ENCODE results near the gene NDFIP1.
A peak's percentile ranks its signal among the peaks of the same experiment; 100 is the strongest.

Gene NDFIP1

GRCh38 chr5:142104491-142104890 is 4.1 kb upstream of the NDFIP1 start:
- no peak for DNase-seq (ENCODE audit: low spot score)
- ChIA-PET POLR2A (ENCODE audit: low non-redundant PET) (no interaction called here), CTCF (no interaction called here)
- TF ChIP-seq CTCF (conservative IDR thresholded peaks at IDR 0.05; ENCODE audit: low read depth) = no peak
- H3K27ac ChIP-seq = no peak overlapping the region

- no peak overlapping the region for H3K27ac ChIP-seq
- DNase-seq (ENCODE audit: low spot score) = no peak
- no peak for TF ChIP-seq CTCF (conservative IDR thresholded peaks at IDR 0.05; ENCODE audit: low read depth)
- ChIA-PET POLR2A (ENCODE audit: low non-redundant PET) (no interaction called here), CTCF (interaction anchor here (0.6 to 1.0 kb wide), 2 partner anchors 91 to 406 kb away, joined by 3 to 5 read pairs; no protein-coding TSS in a partner anchor)
These were observed 2.5 kb upstream of the NDFIP1 start for GRCh38 chr5:142106061-142106460.

GRCh38 chr5:142107036-142107735 is 1.4 kb upstream of the NDFIP1 start:
- ChIA-PET POLR2A (ENCODE audit: low non-redundant PET) (interaction anchor here (0.6 kb wide), 2 partner anchors 10 to 23 kb away, joined by 3 read pairs; no protein-coding TSS in a partner anchor), CTCF (interaction anchor here (0.6 to 1.2 kb wide), 2 partner anchors 14 to 57 kb away, joined by 3 read pairs; no protein-coding TSS in a partner anchor)
- no peak overlapping the region for H3K27ac ChIP-seq
- TF ChIP-seq CTCF (conservative IDR thresholded peaks at IDR 0.05; ENCODE audit: low read depth) = no peak
- no peak for DNase-seq (ENCODE audit: low spot score)

GRCh38 chr5:142107736-142108431 is 695 bp upstream of the NDFIP1 start:
- POLR2A ChIA-PET (ENCODE audit: low non-redundant PET) = interaction anchor here (0.6 kb wide), 2 partner anchors 11 to 23 kb away, joined by 3 read pairs; no protein-coding TSS in a partner anchor
- no peak for TF ChIP-seq CTCF (conservative IDR thresholded peaks at IDR 0.05; ENCODE audit: low read depth)
- no peak for DNase-seq (ENCODE audit: low spot score)
- peak overlapping the region; percentile 90 for H3K27ac ChIP-seq
- CTCF ChIA-PET = interaction anchor here (0.6 to 1.2 kb wide), 2 partner anchors 15 to 57 kb away, joined by 3 read pairs; no protein-coding TSS in a partner anchor

GRCh38 chr5:142109331-142110045 is 909 bp downstream of the NDFIP1 start:
- TF ChIP-seq CTCF (conservative IDR thresholded peaks at IDR 0.05; ENCODE audit: low read depth) = no peak
- peak; percentile 38 for DNase-seq (ENCODE audit: low spot score)
- CTCF ChIA-PET = interaction anchor here (1.0 to 1.2 kb wide), 2 partner anchors 140 to 440 kb away, joined by 3 read pairs; partner anchors contain the start of gene RNF14
- peak overlapping the region; percentile 90 for H3K27ac ChIP-seq
- POLR2A ChIA-PET (ENCODE audit: low non-redundant PET) = no interaction called here

- DNase-seq (ENCODE audit: low spot score) = peak; percentile 36
- no peak overlapping the region for H3K27ac ChIP-seq
- peak; percentile 29 for TF ChIP-seq CTCF (conservative IDR thresholded peaks at IDR 0.05; ENCODE audit: low read depth)
- CTCF ChIA-PET = interaction anchor here (0.7 to 1.0 kb wide), 4 partner anchors 50 to 543 kb away, joined by 3 to 10 read pairs (median 4); partner anchors contain the start of gene RNF14
- POLR2A ChIA-PET (ENCODE audit: low non-redundant PET) = no interaction called here
These were observed 1.5 kb downstream of the NDFIP1 start for GRCh38 chr5:142110046-142110531.

Data from RWPE1 (cell line).